Stimulated activated CD8-positive, alpha-beta memory T cell treated with anti-CD3 and anti-CD28 coated beads, Interleukin-4, amount 100 ng/mL, for 1 hour (primary cell): ENCODE results near the gene YY1.
A peak's percentile ranks its signal among the peaks of the same experiment; 100 is the strongest.

ENCODE experiments used
- DNase-seq, 2 donors: peaks; one replicate each; pipeline ENCODE4 v3.0.0-alpha.2; 2020; ENCODE audit warnings: low read depth in 2 of 2, low spot score in 1 of 2

YY1 gene

GRCh38 chr14:100312877-100313400 is 74.0 kb downstream of the YY1 start:
- DNase-seq: no peak

- no peak for DNase-seq
Observed at GRCh38 chr14:100313464-100314230, 74.7 kb downstream of the YY1 start.

- DNase-seq: no peak
Observed at GRCh38 chr14:100314724-100315123, 75.8 kb downstream of the YY1 start.

- no peak for DNase-seq
Observed at GRCh38 chr14:100317389-100317788, 78.4 kb downstream of the YY1 start.

- peak; percentile 27 to 54 for DNase-seq
Observed at GRCh38 chr14:100317912-100318808, 79.2 kb downstream of the YY1 start.

- no peak for DNase-seq
Observed at GRCh38 chr14:100320157-100320856, 81.4 kb downstream of the YY1 start.

- no peak for DNase-seq
Observed at GRCh38 chr14:100321473-100322137, 82.7 kb downstream of the YY1 start.

GRCh38 chr14:100322138-100322957 is 83.4 kb downstream of the YY1 start:
- no peak for DNase-seq

- DNase-seq: no peak
Observed at GRCh38 chr14:100323121-100323941, 84.4 kb downstream of the YY1 start, which contains the start of gene SLC25A47. SLC25A47 (plus strand) TSS chr14:100323339; CDS start chr14:100323415, 76 bp downstream.

- no peak for DNase-seq
Observed at GRCh38 chr14:100323942-100324307, 85.0 kb downstream of the YY1 start.

- DNase-seq: no peak
Observed at GRCh38 chr14:100325231-100325632, 86.3 kb downstream of the YY1 start.

GRCh38 chr14:100325958-100326357 is 87.0 kb downstream of the YY1 start:
- no peak for DNase-seq

GRCh38 chr14:100327128-100327527 is 88.2 kb downstream of the YY1 start:
- DNase-seq: no peak

- DNase-seq: no peak
Observed at GRCh38 chr14:100328495-100329163, 89.7 kb downstream of the YY1 start.

GRCh38 chr14:100329233-100330006 is 90.5 kb downstream of the YY1 start:
- DNase-seq: no peak

- DNase-seq: no peak
Observed at GRCh38 chr14:100330007-100330344, 91.0 kb downstream of the YY1 start.

GRCh38 chr14:100330388-100330931 is 91.5 kb downstream of the YY1 start:
- DNase-seq: no peak
